Esophagus mucosa (tissue), 1 donor: ENCODE results near the gene LYSMD4. TPM values are rescaled to one million over a fixed set of nuclear protein-coding genes. Genes with fewer than 3 reads are reported as not detected.
A peak's percentile ranks its signal among the peaks of the same experiment; 100 is the strongest.

ENCODE experiments used
- ATAC-seq: fragments of 200-7000 bp; cut with Tn5 transposase; one replicate; pipeline ENCODE4 v1.9.1; 2020
- total RNA-seq: library from RNA; stranded (reverse); gene quantifications from one replicate; pipeline ENCODE4 v1.2.4, GENCODE V29; 2023
- donor health status: DM: yes; HTN: yes; CAD: no.

The LYSMD4 gene
- total RNA-seq, 1 donor from 2014 or later = 9.4 TPM

DNA sequence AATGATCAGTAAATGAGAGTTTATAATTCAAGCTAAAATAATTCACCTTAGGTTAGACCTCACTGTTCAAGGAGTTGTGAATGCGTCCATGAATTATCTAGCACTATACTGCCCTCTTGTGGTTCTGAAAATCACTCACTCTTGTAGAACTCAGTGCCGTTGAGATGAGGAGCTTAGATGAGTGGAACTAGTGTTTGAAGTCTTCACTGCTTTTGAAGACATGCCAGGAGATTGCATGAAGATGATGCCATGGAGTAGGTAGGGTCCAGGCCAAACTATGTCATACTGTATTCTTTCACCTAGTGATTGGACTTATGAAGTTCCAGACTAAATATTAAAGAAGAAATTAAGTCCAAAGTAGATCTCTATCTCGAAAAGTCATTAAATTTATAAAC lies 28.8 kb downstream of the LYSMD4 start:
- ATAC-seq = peak; percentile 78

DNA sequence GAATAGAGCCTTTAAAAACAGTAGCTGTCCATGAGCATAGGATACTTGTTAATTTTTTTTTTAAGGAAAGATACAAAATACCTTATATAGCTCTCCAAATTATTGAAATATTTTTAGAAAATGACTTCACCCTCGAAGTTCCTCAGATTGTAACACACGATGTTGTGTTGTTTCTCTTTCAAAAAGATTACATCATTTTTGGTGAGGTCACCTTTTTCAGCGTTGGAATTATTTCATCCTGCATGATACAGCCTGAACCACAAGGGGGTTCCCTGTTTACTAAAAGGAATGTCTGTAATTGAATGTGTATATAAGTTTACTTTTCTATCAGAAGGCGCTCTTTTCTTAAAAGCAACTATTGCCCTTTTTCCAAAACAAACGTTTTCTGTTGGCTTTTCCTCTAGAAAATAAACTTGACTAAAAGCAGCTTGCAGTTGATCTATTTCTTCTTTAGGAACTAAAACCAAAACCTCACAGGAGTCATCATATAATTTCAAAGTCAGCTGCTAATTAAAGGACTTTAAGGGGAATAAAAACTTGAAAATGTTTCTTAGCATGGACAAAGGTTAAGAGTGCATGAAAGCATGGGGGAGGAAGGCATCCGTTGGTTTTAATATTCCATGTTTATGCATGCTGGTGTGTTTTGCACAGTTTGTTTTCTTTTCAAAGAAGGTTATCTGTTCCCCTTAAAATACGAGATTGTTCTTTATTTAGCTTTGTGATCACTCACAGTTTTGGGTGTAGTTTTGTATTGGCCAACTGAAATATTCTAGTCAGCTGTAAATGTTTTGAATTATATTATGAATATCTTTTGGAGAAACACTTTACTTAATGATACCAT lies 29.4 kb downstream of the LYSMD4 start:
- ATAC-seq = peak; percentile 76

DNA sequence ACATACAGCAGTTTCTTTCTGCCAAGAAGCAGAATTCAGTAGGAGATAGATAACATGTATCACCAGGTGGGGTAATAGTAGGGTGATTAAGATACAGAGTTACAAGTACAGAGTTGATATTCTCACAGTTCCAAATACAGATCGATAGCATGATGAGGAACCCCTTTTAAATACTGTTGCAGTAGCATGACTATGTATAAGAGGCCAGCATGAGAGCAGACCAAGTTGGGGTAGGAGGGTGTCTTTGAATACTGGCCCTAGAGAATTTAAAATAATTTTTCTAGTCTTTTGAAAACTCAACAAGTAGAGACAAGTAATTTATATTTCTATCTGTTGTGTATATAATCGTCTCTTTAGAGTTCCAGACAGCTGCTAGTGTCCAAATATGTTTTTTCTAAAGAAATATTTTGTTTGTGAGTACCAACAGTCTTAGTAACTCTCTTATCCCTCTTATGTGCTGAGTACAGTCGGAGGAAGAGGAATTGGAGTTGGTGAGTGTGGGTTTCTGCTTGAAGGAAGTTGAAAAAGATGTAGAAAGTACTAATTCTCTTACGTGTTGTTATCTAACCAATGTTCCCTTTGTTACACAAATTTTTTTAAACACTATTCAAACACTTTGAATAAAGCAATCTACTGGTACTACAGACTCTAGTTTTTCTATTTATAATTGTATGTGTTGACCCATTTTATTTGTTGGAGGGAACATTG lies 30.2 kb downstream of the LYSMD4 start:
- ATAC-seq = no peak

DNA sequence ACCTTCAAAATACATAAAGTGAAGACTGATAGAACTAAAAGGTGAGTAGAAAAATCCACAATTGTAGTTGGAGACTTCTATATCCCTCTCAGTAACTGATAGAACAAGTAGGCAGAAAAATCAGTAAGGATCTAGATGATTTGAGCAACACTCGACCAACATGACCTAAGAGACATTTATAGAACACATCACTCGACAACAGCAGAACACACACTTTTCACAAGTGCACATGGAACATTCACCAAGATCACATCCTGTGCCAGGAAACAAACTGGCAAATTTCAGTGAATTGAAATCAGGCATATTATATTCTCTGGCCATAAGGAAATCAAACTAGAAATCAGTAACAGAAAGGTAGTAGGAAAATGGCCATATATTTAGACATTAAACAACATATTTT lies 37.1 kb downstream of the LYSMD4 start:
- no peak for ATAC-seq

DNA sequence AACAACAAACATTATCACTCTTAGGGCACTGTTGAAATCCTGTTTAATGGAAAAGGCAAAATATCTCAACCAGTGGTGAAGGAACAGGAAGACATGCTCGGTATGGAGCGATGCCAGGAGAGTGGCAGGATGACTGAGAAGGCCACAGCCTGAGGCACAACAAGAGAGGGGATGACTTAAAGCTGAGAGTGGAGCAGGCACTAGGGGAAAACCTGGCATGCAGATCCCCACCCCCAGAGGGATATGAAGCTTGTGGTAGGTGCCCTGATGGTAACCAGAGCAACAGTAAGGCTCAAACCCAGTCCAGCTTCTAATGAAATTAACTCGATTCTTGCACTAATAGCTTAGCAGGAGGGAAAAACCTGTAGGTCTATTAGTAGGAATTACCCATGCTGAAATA lies 40.4 kb downstream of the LYSMD4 start:
- ATAC-seq = no peak

DNA sequence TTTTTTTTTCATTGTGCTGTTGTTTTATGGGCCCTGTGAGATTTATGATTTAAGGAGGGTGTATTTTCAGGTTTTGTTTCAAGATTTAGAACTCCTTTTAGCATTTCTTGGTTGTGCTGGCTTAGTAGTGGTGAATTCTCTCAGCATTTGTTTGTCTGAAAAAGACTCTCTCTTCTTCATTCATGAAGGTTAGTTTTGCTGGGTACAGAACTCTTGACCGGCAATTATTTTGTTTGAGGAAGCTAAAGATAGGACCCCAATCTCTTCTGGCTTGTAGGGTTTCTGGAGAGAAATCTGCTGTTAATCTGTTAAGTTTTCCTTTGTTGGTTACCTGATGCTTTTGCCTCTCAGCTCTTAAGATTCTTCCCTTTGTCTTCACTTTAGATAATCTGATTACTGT lies 46.9 kb downstream of the LYSMD4 start:
- no peak for ATAC-seq

DNA sequence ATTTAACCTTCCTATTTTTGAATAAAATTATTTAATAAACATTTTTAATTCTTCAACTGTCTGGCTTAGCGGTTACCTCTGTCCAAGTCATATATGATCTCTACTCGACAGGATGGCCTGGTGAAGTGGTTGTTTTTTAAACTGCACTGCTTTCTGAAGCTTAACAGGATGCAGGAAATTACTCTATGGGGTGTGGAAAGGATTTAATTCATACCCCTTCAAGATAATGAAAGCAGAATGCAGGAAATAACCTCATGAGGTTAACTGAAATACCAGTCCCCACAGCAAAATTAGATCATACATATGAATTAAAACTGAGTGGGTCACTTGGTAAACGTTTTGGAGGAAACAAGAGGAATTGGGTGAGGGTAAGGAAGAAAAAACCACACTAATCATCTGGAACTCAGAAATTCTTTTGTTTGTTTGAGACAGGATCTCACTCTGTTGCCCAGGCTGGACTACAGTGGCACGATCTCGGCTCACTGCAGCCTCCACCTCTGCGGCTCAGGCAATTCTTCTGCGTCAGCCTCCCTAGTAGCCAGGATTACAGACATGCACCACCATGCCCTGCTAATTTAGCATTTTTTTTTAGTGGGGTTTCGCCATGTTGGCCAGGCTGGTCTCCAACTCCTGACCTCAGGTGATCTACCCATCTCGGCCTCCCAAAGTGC lies 50.1 kb downstream of the LYSMD4 start:
- ATAC-seq = no peak

DNA sequence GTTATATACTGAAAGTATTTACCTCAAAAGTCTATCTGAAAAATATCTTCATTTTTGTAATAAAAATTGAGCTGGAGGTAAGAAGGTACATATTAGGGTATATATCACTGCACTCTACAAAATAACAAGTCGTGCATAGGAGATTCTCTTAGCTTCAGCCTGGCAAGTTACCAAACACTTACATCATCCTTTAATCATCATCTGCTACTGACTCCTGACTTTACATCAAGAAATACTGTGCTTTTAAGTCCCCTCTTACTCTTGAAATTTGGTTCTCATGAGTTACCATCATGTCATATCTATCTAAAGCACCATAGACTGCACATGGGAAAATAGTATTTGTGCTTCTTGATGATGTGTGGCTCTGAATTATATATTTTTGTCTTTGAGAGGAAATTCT lies 50.8 kb downstream of the LYSMD4 start:
- ATAC-seq = peak; percentile 35

DNA sequence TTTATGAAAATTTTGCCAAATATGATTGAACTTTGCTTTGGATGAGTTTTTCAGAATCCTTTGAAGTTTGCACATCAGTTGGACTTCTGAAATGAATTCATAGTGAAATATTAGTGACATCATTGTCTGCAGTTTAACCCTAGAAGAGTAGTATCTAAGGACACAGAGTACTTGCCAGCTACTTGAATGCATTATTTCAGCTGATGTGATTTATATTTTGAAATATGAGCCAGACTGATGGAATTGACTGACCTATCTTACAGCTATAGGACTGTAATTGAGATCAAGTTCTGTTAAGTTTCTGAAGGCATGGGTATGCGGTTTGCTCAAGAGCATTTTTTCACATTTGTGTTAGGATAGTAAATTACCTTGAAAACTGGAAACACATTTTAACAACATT lies 51.2 kb downstream of the LYSMD4 start:
- no peak for ATAC-seq

DNA sequence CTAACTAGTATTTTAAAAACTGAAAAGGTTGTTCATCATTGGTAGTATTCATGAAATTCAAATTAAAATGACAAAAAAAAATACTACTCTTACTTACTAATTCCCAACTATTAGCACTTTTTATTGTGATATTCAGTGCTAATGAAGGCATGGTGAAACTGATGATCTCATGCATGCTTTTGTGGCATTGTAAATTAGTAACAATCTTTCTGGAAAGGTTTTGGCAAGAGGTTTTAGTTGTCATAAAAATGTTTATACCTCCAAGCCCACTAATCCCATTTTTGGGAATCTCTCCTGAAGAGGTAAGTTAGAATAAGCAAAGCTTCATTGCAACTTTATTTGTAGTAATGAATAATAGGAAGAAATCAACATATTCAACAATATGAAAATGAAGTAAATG lies 53.0 kb downstream of the LYSMD4 start:
- no peak for ATAC-seq

DNA sequence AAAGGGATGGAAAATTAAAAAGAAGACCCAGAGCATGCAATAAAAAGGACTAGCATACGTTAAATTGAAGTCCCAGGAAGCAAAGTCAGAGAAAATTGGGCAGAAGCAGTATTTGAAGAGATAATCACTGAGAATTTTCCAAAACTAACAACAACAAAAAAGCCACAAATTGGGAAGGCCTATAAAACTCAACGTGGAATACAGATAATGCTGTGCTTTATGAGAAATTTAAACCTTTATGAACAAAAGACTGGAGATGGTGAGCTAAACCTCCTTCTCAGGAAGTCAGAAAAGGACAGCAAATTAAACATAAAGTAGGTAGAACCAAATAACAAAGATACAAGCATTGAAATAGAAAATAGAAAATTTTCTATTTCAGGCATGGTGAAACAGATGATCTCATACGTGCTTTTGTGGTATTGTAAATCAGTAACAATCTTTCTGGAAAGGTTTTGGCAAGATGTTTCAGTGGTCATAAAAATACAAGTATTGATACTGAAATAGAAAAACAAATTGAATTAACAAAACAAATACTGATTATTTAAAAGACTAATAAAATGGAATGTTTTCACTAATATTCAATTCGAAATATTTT lies 55.6 kb downstream of the LYSMD4 start:
- no peak for ATAC-seq

Other genes starting within 250 kb of the LYSMD4 start
- 25.5 TPM for gene MEF2A, start 167.5 kb downstream of the LYSMD4 start, total RNA-seq